IMR-90 (cell line): ENCODE measurements around the gene HSD17B3. TPM values are rescaled to one million over a fixed set of nuclear protein-coding genes. Genes with fewer than 3 reads are reported as not detected.

Source experiments
- ATAC-seq: fragments of 200-7000 bp; cut with Tn5 transposase; 2 replicates; pipeline ENCODE4 v1.9.1; 2020; ENCODE audit warnings: low read depth, mild to moderate bottlenecking, moderate library complexity
- BruUV-seq: library from RNA; stranded (reverse); fragments of 400-500 nt; replicated peaks from 2 replicates; lab custom pipeline; 2021; lab: Mats Ljungman, UMichigan
- CTCF ChIA-PET: fragments of 300-600 bp; formaldehyde crosslinking; extraction: SDS; loops from one replicate; lab custom pipeline; 2021; ENCODE audit warnings: antibody characterized with exemption; lab: Yijun Ruan, JAX
- POLR2A ChIA-PET: fragments of 300-600 bp; sonication (Branson Sonifier 250); formaldehyde crosslinking; loops from one replicate; lab custom pipeline; 2022; ENCODE audit warnings: antibody characterized with exemption; ENCODE audit not compliant: unreplicated experiment; lab: Charles Lee
- DNase-seq: peaks from one replicate; pipeline ENCODE4 v3.0.0; 2013
- H2AFZ ChIP-seq: replicated peaks from 2 replicates; pipeline ENCODE3; 2013; ENCODE audit warnings: low read length, mild to moderate bottlenecking; ENCODE audit not compliant: poor library complexity
- H2AK5ac ChIP-seq: 2 replicates; pipeline ENCODE4 v1.6.1; 2013; ENCODE audit warnings: low read depth, low read length, inconsistent platforms
- H2AK9ac ChIP-seq: replicated peaks from 2 replicates; pipeline ENCODE3; 2013; ENCODE audit warnings: mild to moderate bottlenecking, low read depth, low read length, moderate library complexity; ENCODE audit not compliant: poor library complexity
- H2BK120ac ChIP-seq: 2 replicates; pipeline ENCODE4 v1.6.1; 2013; ENCODE audit warnings: low read depth, low read length, inconsistent platforms
- H2BK15ac ChIP-seq: 3 replicates; pipeline ENCODE4 v1.6.1; 2013; ENCODE audit warnings: low read depth, low read length, inconsistent platforms
- H2BK20ac ChIP-seq: 2 replicates; pipeline ENCODE4 v1.6.1; 2013; ENCODE audit warnings: low read depth, mild to moderate bottlenecking, inconsistent platforms, low read length, moderate library complexity
- H2BK5ac ChIP-seq: 2 replicates; pipeline ENCODE4 v1.6.1; 2013; ENCODE audit warnings: mild to moderate bottlenecking, low read depth, low read length, inconsistent platforms; ENCODE audit not compliant: poor library complexity, severe bottlenecking
- H3K14ac ChIP-seq: replicated peaks from 2 replicates; pipeline ENCODE4 v1.6.1; 2013; ENCODE audit warnings: low read depth, low read length, inconsistent platforms
- H3K18ac ChIP-seq: 2 replicates; pipeline ENCODE4 v1.6.1; 2013; ENCODE audit warnings: low read depth, low read length, control low read depth
- H3K23ac ChIP-seq: 2 replicates; pipeline ENCODE4 v1.6.1; 2013; ENCODE audit warnings: low read depth, low read length, inconsistent platforms
- H3K27ac ChIP-seq: 2 replicates; pipeline ENCODE4 v1.5.1; 2013; ENCODE audit warnings: mild to moderate bottlenecking, control low read depth, low read length; ENCODE audit not compliant: insufficient read depth
- H3K27me3 ChIP-seq: 2 replicates; pipeline ENCODE4 v1.6.1; 2013; ENCODE audit warnings: low read length; ENCODE audit not compliant: control insufficient read depth, insufficient read depth
- H3K36me3 ChIP-seq: 2 replicates; pipeline ENCODE4 v1.6.1; 2013; ENCODE audit warnings: low read length, mixed read lengths; ENCODE audit not compliant: control insufficient read depth, insufficient read depth
- H3K4ac ChIP-seq: 2 replicates; pipeline ENCODE4 v1.6.1; 2013; ENCODE audit warnings: low read depth, low read length, inconsistent platforms
- H3K4me1 ChIP-seq: 2 replicates; pipeline ENCODE4 v1.6.1; 2013; ENCODE audit warnings: low read length, mixed read lengths; ENCODE audit not compliant: control insufficient read depth, insufficient read depth
- H3K4me2 ChIP-seq: 2 replicates; pipeline ENCODE4 v1.6.1; 2013; ENCODE audit warnings: low read depth, mild to moderate bottlenecking, control low read depth, low read length, moderate library complexity
- H3K4me3 ChIP-seq: 2 replicates; pipeline ENCODE4 v1.5.1; 2013; ENCODE audit warnings: low read depth, mild to moderate bottlenecking, control low read depth, low read length, moderate library complexity; ENCODE audit not compliant: insufficient read depth
- H3K56ac ChIP-seq: 2 replicates; pipeline ENCODE4 v1.6.1; 2013; ENCODE audit warnings: low read length, inconsistent platforms; ENCODE audit not compliant: insufficient read depth; ENCODE audit errors: extremely low read depth
- H3K79me1 ChIP-seq, 2 experiments: 2 replicates each; pipeline ENCODE4 v1.6.1; 2013; ENCODE audit warnings: low read length in 2 of 2, inconsistent platforms in 1 of 2, low read depth in 1 of 2
- H3K9ac ChIP-seq: 2 replicates; pipeline ENCODE4 v1.6.1; 2013; ENCODE audit warnings: low read depth, low read length, control low read depth
- H3K9me1 ChIP-seq: 2 replicates; pipeline ENCODE4 v1.6.1; 2013; ENCODE audit warnings: low read length, inconsistent platforms; ENCODE audit not compliant: insufficient read depth
- H3K9me3 ChIP-seq: 2 replicates; pipeline ENCODE4 v1.6.1; 2013; ENCODE audit warnings: low read length; ENCODE audit not compliant: control insufficient read depth, insufficient read depth
- H4K20me1 ChIP-seq: 2 replicates; pipeline ENCODE4 v1.6.1; 2013; ENCODE audit warnings: low read length, inconsistent platforms; ENCODE audit not compliant: insufficient read depth
- H4K5ac ChIP-seq: 2 replicates; pipeline ENCODE4 v1.6.1; 2013; ENCODE audit warnings: mild to moderate bottlenecking, low read depth, low read length, control low read depth
- H4K8ac ChIP-seq, 2 experiments: 2 replicates each; pipeline ENCODE4 v1.6.1; 2013; ENCODE audit warnings: low read depth in 2 of 2, low read length in 2 of 2, control low read depth in 1 of 2, inconsistent platforms in 1 of 2
- H4K91ac ChIP-seq: 2 replicates; pipeline ENCODE4 v1.6.1; 2013; ENCODE audit warnings: low read depth, low read length, inconsistent platforms; ENCODE audit not compliant: insufficient read depth
- BHLHE40 ChIP-seq: fragments of 150-350 bp; IDR thresholded peaks from 2 replicates; pipeline ENCODE4 v1.6.1; 2016; ENCODE audit warnings: mild to moderate bottlenecking, low read depth, low read length
- CHD1 ChIP-seq: IDR thresholded peaks from 2 replicates; pipeline ENCODE4 v1.6.1; 2012; ENCODE audit warnings: low read depth, low read length, improper control_type of control experiment
- ELK1 ChIP-seq: fragments of 150-350 bp; IDR thresholded peaks from 2 replicates; pipeline ENCODE4 v1.6.1; 2016; ENCODE audit warnings: low read depth, mild to moderate bottlenecking, low read length, moderate library complexity, borderline replicate concordance
- FOS ChIP-seq: fragments of 150-350 bp; IDR thresholded peaks from 2 replicates; pipeline ENCODE4 v1.6.1; 2016; ENCODE audit warnings: low read depth, low read length
- MAFK ChIP-seq: IDR thresholded peaks from 2 replicates; pipeline ENCODE4 v1.6.1; 2012; ENCODE audit warnings: low read depth, low read length, improper control_type of control experiment
- MXI1 ChIP-seq: IDR thresholded peaks from 2 replicates; pipeline ENCODE4 v1.6.1; 2012; ENCODE audit warnings: low read depth, mild to moderate bottlenecking, low read length, moderate library complexity, borderline replicate concordance
- RCOR1 ChIP-seq: IDR thresholded peaks from 2 replicates; pipeline ENCODE4 v1.6.1; 2012; ENCODE audit warnings: mild to moderate bottlenecking, low read length, improper control_type of control experiment; ENCODE audit not compliant: insufficient replicate concordance
- RFX5 ChIP-seq: IDR thresholded peaks from 2 replicates; pipeline ENCODE4 v1.8.0; 2012; ENCODE audit warnings: low read depth, mild to moderate bottlenecking, low read length, moderate library complexity
- SMC3 ChIP-seq: fragments of 150-350 bp; IDR thresholded peaks from 2 replicates; pipeline ENCODE4 v1.6.1; 2016; ENCODE audit warnings: low read depth, mild to moderate bottlenecking, antibody characterized with exemption, low read length, moderate library complexity
- WGBS, 2 experiments: methylation state at CpG; one replicate each; pipeline versions ENCODE4 v1.1.5 to v1.1.7; 2013; ENCODE audit warnings: missing lambda C conversion rate in 2 of 2; ENCODE audit not compliant: insufficient read length in 1 of 2; ENCODE audit errors: extremely low coverage in 2 of 2; 5-methylcytosine and 5-hydroxymethylcytosine counted together
- dilution Hi-C: fragments of 300-500 bp; cut with HindIII; formaldehyde crosslinking; loops from one replicate; pipeline ENCODE4 v1.14.3; 2018; ENCODE audit warnings: low sequenced_read_pairs; ENCODE audit not compliant: unreplicated experiment
- in situ Hi-C: fragments of 300-500 bp; cut with MboI; formaldehyde crosslinking; loops from 3 replicates; pipeline ENCODE4 v1.14.3; 2019; ENCODE audit warnings: low sequenced_read_pairs, inconsistent platforms, mixed read lengths
- intact Hi-C: fragments of 100-400 bp; cut with micrococcal nuclease; formaldehyde crosslinking; loops from 2 replicates; pipeline ENCODE4 v1.10.0; 2022
- polyA plus RNA-seq, 3 experiments: library from polyadenylated mRNA; depleted of rRNA; stranded (reverse); fragments of >200 nt; gene quantifications; 2 replicates each; pipeline ENCODE4 v1.2.3, GENCODE V29; 2012; ENCODE audit warnings: low replicate concordance in 1 of 3
- total RNA-seq: library from RNA; depleted of rRNA; stranded (reverse); fragments of >200 nt; gene quantifications from 2 replicates; pipeline ENCODE4 v1.2.3, GENCODE V29; 2012
- TF ChIP-seq, protein P1 (sequence below): conservative IDR thresholded peaks from 2 replicates; pipeline ENCODE4 v1.5.1; 2012; ENCODE audit warnings: mild to moderate bottlenecking, low read depth, low read length, improper control_type of control experiment

The HSD17B3 gene
- total and polyA plus RNA-seq, 2 of the 4 experiments (the other 2 are of a cell fraction), result 0.18 TPM; not detected in 1

- Histone ChIP-seq H3K9me1 (no peaks in the 10 kb centered on the region), H4K8ac (no peak overlapping the region), H3K4me1 (no peaks in the 10 kb centered on the region; the same call in 1 of the 2 replicates), H2AK5ac (no peak overlapping the region), H3K27ac (no peak overlapping the region), H3K27me3 (peaks cover 22% of the 10 kb centered on the region), H3K4ac (no peak overlapping the region), H3K4me2 (no peak overlapping the region), H2BK120ac (no peak overlapping the region), H3K9ac (no peak overlapping the region), H4K5ac (no peak overlapping the region), H4K20me1 (no peaks in the 10 kb centered on the region), H3K18ac (no peak overlapping the region), H3K56ac (no peak overlapping the region), H3K9me3 (no peaks in the 10 kb centered on the region), H2AK9ac (no peak overlapping the region), H2AFZ (no peak overlapping the region), H3K36me3 (no peaks in the 10 kb centered on the region), H3K4me3 (no peak overlapping the region), H3K14ac (no peak overlapping the region), H4K91ac (no peak overlapping the region), H2BK20ac (no peak overlapping the region), H3K23ac (no peak overlapping the region), H2BK5ac (no peak overlapping the region), H2BK15ac (no peak overlapping the region), H3K79me1 (no peaks in the 10 kb centered on the region)
- intact Hi-C loops (no loop called here), dilution Hi-C loops (no loop called here), in situ Hi-C loops (no loop called here)
- ChIA-PET CTCF (interaction anchor here (1.7 kb wide), 1 partner anchor 12 kb away, joined by 6 read pairs; no protein-coding TSS in a partner anchor), POLR2A (no interaction called here)
- ATAC-seq (no peak), DNase-seq (no peak)
- TF ChIP-seq SMC3 (no peak), ELK1 (no peak), RCOR1 (no peak), MXI1 (no peak), BHLHE40 (no peak), MAFK (no peak), RFX5 (no peak), FOS (no peak), CHD1 (no peak)
- TF ChIP-seq, protein P1, sequence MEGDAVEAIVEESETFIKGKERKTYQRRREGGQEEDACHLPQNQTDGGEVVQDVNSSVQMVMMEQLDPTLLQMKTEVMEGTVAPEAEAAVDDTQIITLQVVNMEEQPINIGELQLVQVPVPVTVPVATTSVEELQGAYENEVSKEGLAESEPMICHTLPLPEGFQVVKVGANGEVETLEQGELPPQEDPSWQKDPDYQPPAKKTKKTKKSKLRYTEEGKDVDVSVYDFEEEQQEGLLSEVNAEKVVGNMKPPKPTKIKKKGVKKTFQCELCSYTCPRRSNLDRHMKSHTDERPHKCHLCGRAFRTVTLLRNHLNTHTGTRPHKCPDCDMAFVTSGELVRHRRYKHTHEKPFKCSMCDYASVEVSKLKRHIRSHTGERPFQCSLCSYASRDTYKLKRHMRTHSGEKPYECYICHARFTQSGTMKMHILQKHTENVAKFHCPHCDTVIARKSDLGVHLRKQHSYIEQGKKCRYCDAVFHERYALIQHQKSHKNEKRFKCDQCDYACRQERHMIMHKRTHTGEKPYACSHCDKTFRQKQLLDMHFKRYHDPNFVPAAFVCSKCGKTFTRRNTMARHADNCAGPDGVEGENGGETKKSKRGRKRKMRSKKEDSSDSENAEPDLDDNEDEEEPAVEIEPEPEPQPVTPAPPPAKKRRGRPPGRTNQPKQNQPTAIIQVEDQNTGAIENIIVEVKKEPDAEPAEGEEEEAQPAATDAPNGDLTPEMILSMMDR, result no peak
- WGBS, 2 experiments, result 67% methylated on average over 1 of the region's 6 CpGs; no CpG with 5 or more reads in 1 of the 2 experiments
- BruUV-seq, result no TSS peak
These were observed 58.2 kb downstream of the HSD17B3 start for GRCh38 chr9:96243778-96244177.
